K562 (cell line): ENCODE measurements around the gene S100A8. TPM values are rescaled to one million over a fixed set of nuclear protein-coding genes. Genes with fewer than 3 reads are reported as not detected.

ENCODE experiments used
- CREM ChIP-seq: IDR thresholded peaks from 2 replicates; pipeline ENCODE4 v1.6.1; 2014; ENCODE audit warnings: antibody characterized with exemption, low read depth
- KLF1 ChIP-seq: fragments of 450-650 bp; IDR thresholded peaks from 2 replicates; pipeline ENCODE4 v1.6.1; 2016; ENCODE audit warnings: missing genetic modification characterization, missing compliant biosample characterization
- NR1H2 ChIP-seq: sonication (generic); formaldehyde crosslinking; IDR thresholded peaks from 2 replicates; pipeline ENCODE4 v1.4.0; 2020; ENCODE audit warnings: mild to moderate bottlenecking, missing genetic modification reagents
- PBX2 ChIP-seq, 2 experiments: IDR thresholded peaks in 1 of 2; conservative IDR thresholded peaks in 1 of 2; 2 replicates each; pipeline ENCODE4 v1.6.1; 2016; ENCODE audit warnings: low read depth in 2 of 2, mild to moderate bottlenecking in 1 of 2, missing compliant biosample characterization in 1 of 2, missing genetic modification characterization in 1 of 2, moderate library complexity in 1 of 2
- PKNOX1 ChIP-seq: fragments of 450-650 bp; IDR thresholded peaks from 2 replicates; pipeline ENCODE4 v1.6.1; 2016
- RAD21 ChIP-seq, 2 experiments: fragments of 250-450 bp in 1 of 2; fragments of 450-650 bp in 1 of 2; sonication (Bioruptor Pico) in 1 of 2; formaldehyde crosslinking in 1 of 2; IDR thresholded peaks in 1 of 2; conservative IDR thresholded peaks in 1 of 2; 2 replicates each; pipeline versions ENCODE4 v1.4.0 to v1.8.0; 2020 to 2022; ENCODE audit warnings: mild to moderate bottlenecking in 2 of 2, moderate library complexity in 1 of 2
- REST ChIP-seq, 2 experiments: fragments of 450-650 bp; formaldehyde crosslinking in 1 of 2; IDR thresholded peaks; 2 replicates each; pipeline versions ENCODE4 v1.4.0 to v1.6.1; 2014 to 2020; ENCODE audit warnings: mild to moderate bottlenecking in 2 of 2, borderline replicate concordance in 1 of 2, low read depth in 1 of 2
- ZKSCAN3 ChIP-seq: fragments of 250-450 bp; sonication (Bioruptor Pico); IDR thresholded peaks from 2 replicates; pipeline ENCODE4 v1.4.0; 2020
- ZNF436 ChIP-seq: fragments of 250-450, 450-650 bp; sonication (Bioruptor Pico); formaldehyde crosslinking; IDR thresholded peaks from 2 replicates; pipeline ENCODE4 v1.7.0; 2020; ENCODE audit warnings: mild to moderate bottlenecking
- ZZZ3 ChIP-seq: fragments of 450-650 bp; IDR thresholded peaks from 2 replicates; pipeline ENCODE4 v1.6.1; 2016; ENCODE audit warnings: antibody characterized with exemption, mild to moderate bottlenecking, moderate library complexity
- polyA plus RNA-seq, 8 experiments: library from polyadenylated mRNA; depleted of rRNA in 4 of 8; stranded (reverse) in 5 of 8; unstranded in 3 of 8; fragments of >200 nt; fragmentation: Nextera tagmentation in 2 of 8; fragmentation: Illumina TruSeq in 1 of 8; extraction: Ambion mirVana in 2 of 8; extraction: Trizol in 1 of 8; gene quantifications; 2 replicates each; pipeline versions ENCODE4 v1.2.1 to v1.2.3, GENCODE V29; 2011 to 2014; ENCODE audit warnings: inconsistent platforms in 1 of 8, missing spikeins in 1 of 8
- total RNA-seq, 7 experiments: library from RNA; depleted of rRNA in 6 of 7; stranded (reverse); fragments of >200 nt in 6 of 7; fragmentation: Illumina TruSeq in 2 of 7; extraction: Trizol in 2 of 7; gene quantifications; 2 replicates each; pipeline versions ENCODE4 v1.2.1 to v1.2.3, GENCODE V29; 2011 to 2021; ENCODE audit warnings: low replicate concordance in 1 of 7
- TF ChIP-seq, protein P1 (sequence below), 3 experiments: IDR thresholded peaks in 2 of 3; conservative IDR thresholded peaks in 1 of 3; 2 replicates each; pipeline ENCODE4 v1.5.1; 2011 to 2012; ENCODE audit warnings: low read length in 3 of 3, mild to moderate bottlenecking in 3 of 3, control low read depth in 2 of 3, improper control_type of control experiment in 1 of 3, inconsistent platforms in 1 of 3, low read depth in 1 of 3, mixed read lengths in 1 of 3, moderate library complexity in 1 of 3; ENCODE audit not compliant: insufficient read depth in 2 of 3

The S100A8 gene
- total and polyA plus RNA-seq, 9 of the 15 experiments (the other 6 are each of a cell fraction or from before 2014, with no cell fraction given): 0.15 to 0.60 TPM; not detected in 7

- TF ChIP-seq REST (IDR thresholded peaks at IDR 0.05; ENCODE audit: borderline replicate concordance): peak; percentile 68
- TF ChIP-seq REST (CRISPR knock-in tag; IDR thresholded peaks at IDR 0.05; ENCODE audit: low read depth): no peak
- peak; percentile 78 to 86 for TF ChIP-seq RAD21 (CRISPR knock-in tag; conservative IDR thresholded peaks at IDR 0.05 in 1 of 2, IDR thresholded peaks at IDR 0.05 in 1 of 2)
- no peak for TF ChIP-seq ZZZ3
- TF ChIP-seq PBX2 (CRISPR knock-in tag; IDR thresholded peaks at IDR 0.05; ENCODE audit: low read depth): no peak
- peak; percentile 46; the same call in 1 of the 2 replicates for TF ChIP-seq PBX2 (tag; conservative IDR thresholded peaks at IDR 0.05; ENCODE audit: low read depth)
- no peak for TF ChIP-seq NR1H2 (CRISPR knock-in tag)
- TF ChIP-seq, protein P1, sequence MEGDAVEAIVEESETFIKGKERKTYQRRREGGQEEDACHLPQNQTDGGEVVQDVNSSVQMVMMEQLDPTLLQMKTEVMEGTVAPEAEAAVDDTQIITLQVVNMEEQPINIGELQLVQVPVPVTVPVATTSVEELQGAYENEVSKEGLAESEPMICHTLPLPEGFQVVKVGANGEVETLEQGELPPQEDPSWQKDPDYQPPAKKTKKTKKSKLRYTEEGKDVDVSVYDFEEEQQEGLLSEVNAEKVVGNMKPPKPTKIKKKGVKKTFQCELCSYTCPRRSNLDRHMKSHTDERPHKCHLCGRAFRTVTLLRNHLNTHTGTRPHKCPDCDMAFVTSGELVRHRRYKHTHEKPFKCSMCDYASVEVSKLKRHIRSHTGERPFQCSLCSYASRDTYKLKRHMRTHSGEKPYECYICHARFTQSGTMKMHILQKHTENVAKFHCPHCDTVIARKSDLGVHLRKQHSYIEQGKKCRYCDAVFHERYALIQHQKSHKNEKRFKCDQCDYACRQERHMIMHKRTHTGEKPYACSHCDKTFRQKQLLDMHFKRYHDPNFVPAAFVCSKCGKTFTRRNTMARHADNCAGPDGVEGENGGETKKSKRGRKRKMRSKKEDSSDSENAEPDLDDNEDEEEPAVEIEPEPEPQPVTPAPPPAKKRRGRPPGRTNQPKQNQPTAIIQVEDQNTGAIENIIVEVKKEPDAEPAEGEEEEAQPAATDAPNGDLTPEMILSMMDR (IDR thresholded peaks at IDR 0.05 in 2 of 3, conservative IDR thresholded peaks at IDR 0.05 in 1 of 3; ENCODE audit: insufficient read depth in 2 of 3, low read depth in 1 of 3, low read length in 3 of 3): peak; percentile 87 to 97 (median 91)
- no peak for TF ChIP-seq ZKSCAN3 (CRISPR knock-in tag)
- TF ChIP-seq CREM: peak; percentile 24; the same call in 1 of the 2 replicates
- no peak for TF ChIP-seq ZNF436
- no peak for TF ChIP-seq KLF1
- peak; percentile 69 for TF ChIP-seq PKNOX1
Observed at GRCh38 chr1:153352523-153352922, 38.4 kb downstream of the S100A8 start (continued).
